ENCODE data around the gene ALOX5. TPM values are rescaled to one million over a fixed set of nuclear protein-coding genes. Genes with fewer than 3 reads are reported as not detected.

ALOX5 gene
- total and polyA plus RNA-seq, 2 experiments from 2014 or later, result 3.7 to 5.4 TPM

GRCh38 chr10:45418417-45418848, 44.4 kb downstream of the ALOX5 start:
- peaks cover 5% of the 10 kb centered on the region; the same call in 1 of the 2 replicates for H3K4me1 ChIP-seq (ENCODE audit: insufficient read depth)
- no peaks in the 10 kb centered on the region for H3K79me2 ChIP-seq (replicated peaks; ENCODE audit: insufficient read depth)
- peaks cover 6% of the 10 kb centered on the region; the same call in 2 of the 3 replicates for H3K9me3 Mint-ChIP-seq
- H3K36me3 Mint-ChIP-seq (ENCODE audit: low read depth), result peaks cover 3% of the 10 kb centered on the region; the same call in 1 of the 3 replicates
- H3K27me3 ChIP-seq (ENCODE audit: insufficient read depth), result 0 out of 2 replicates have a peak, but pooled peaks cover 9% of the 10 kb centered on the region
- H3K4me3 ChIP-seq, result peak overlapping the region; percentile 82
- peak overlapping the region; percentile 96 for H3K4me3 Mint-ChIP-seq
- H2AFZ ChIP-seq, result peak overlapping the region; percentile 94; the same call in 1 of the 2 replicates
- H4K20me1 ChIP-seq (replicated peaks; ENCODE audit: insufficient read depth), result no peaks in the 10 kb centered on the region
- ATAC-seq (no peak; the same call in 2 of the 3 replicates), DNase-seq (ENCODE audit: low spot score) (no peak)
- TF ChIP-seq REST (IDR thresholded peaks at IDR 0.05; ENCODE audit: unreplicated experiment) (no peak), EZH2phosphoT487 (IDR thresholded peaks at IDR 0.05; ENCODE audit: unreplicated experiment) (no peak), CREB1 (CRISPR knock-in tag; IDR thresholded peaks at IDR 0.05; ENCODE audit: low read depth) (no peak), ZNF331 (CRISPR knock-in tag; IDR thresholded peaks at IDR 0.05; ENCODE audit: low read depth) (no peak)
- no peaks in the 10 kb centered on the region for H3K36me3 ChIP-seq (ENCODE audit: insufficient read depth)
- peaks cover 10% of the 10 kb centered on the region; the same call in 1 of the 2 replicates for H3K9me2 ChIP-seq (ENCODE audit: insufficient read depth)
- H3K27ac ChIP-seq (ENCODE audit: low read depth), result no peak overlapping the region
- no peak overlapping the region for H3K27ac Mint-ChIP-seq
- H3K4me1 Mint-ChIP-seq, result peaks cover 11% of the 10 kb centered on the region
- peak overlapping the region; percentile 93 for H3K4me2 ChIP-seq
- peaks cover 19% of the 10 kb centered on the region for H3K27me3 Mint-ChIP-seq (ENCODE audit: insufficient read depth, low read depth, poor library complexity)
- no peaks in the 10 kb centered on the region for H3F3A ChIP-seq (replicated peaks; ENCODE audit: low read depth)

GRCh38 chr10:45418849-45419675, 45.0 kb downstream of the ALOX5 start:
- H3K27ac ChIP-seq (ENCODE audit: low read depth), result no peak overlapping the region
- H3F3A ChIP-seq (replicated peaks; ENCODE audit: low read depth), result no peaks in the 10 kb centered on the region
- TF ChIP-seq REST (IDR thresholded peaks at IDR 0.05; ENCODE audit: unreplicated experiment) (no peak), POLR2AphosphoS5 (IDR thresholded peaks at IDR 0.05; ENCODE audit: low read depth) (peak; percentile 86), ETS1 (IDR thresholded peaks at IDR 0.05) (no peak)
- peak overlapping the region; percentile 95 for H3K27ac Mint-ChIP-seq
- H3K9me2 ChIP-seq (ENCODE audit: insufficient read depth), result peaks cover 10% of the 10 kb centered on the region; the same call in 1 of the 2 replicates
- H3K4me2 ChIP-seq, result peak overlapping the region; percentile 93
- ATAC-seq, result peak; percentile 93
- H3K36me3 Mint-ChIP-seq (ENCODE audit: low read depth), result peaks cover under 1% of the 10 kb centered on the region; the same call in 1 of the 3 replicates
- H3K4me3 ChIP-seq, result peak overlapping the region; percentile 82
- H2AFZ ChIP-seq, result peak overlapping the region; percentile 94
- peaks cover 3% of the 10 kb centered on the region; the same call in 2 of the 3 replicates for H3K9me3 Mint-ChIP-seq
- peak overlapping the region; percentile 96 for H3K4me3 Mint-ChIP-seq
- no peaks in the 10 kb centered on the region for H3K36me3 ChIP-seq (ENCODE audit: insufficient read depth)
- peak; percentile 79 for DNase-seq (ENCODE audit: low spot score)
- H4K20me1 ChIP-seq (replicated peaks; ENCODE audit: insufficient read depth), result no peaks in the 10 kb centered on the region
- 0 out of 2 replicates have a peak, but pooled peaks cover 9% of the 10 kb centered on the region for H3K27me3 ChIP-seq (ENCODE audit: insufficient read depth)
- peaks cover 5% of the 10 kb centered on the region; the same call in 1 of the 2 replicates for H3K4me1 ChIP-seq (ENCODE audit: insufficient read depth)
- H3K79me2 ChIP-seq (replicated peaks; ENCODE audit: insufficient read depth), result no peaks in the 10 kb centered on the region
- peaks cover 11% of the 10 kb centered on the region for H3K4me1 Mint-ChIP-seq
- H3K27me3 Mint-ChIP-seq (ENCODE audit: insufficient read depth, low read depth, poor library complexity), result peaks cover 19% of the 10 kb centered on the region

All from GM23338 (cell line).